HG03060 (cell line): ENCODE measurements around the gene PPL.
"Not testable (repeated sequence)": the region's sequence is repeated elsewhere in the genome, so short reads cannot be mapped to it uniquely, and the experiment has no call there.

Source experiments
- ATAC-seq: cut with Tn5 transposase; IDR thresholded peaks from one replicate; pipeline ENCODE4 v1.9.1; 2021; ENCODE audit warnings: low read depth, moderate number of reproducible peaks; ENCODE audit not compliant: unreplicated experiment

Gene PPL

GRCh38 chr16:4960579-4960978, 23.6 kb upstream of the PPL start:
- no peak for ATAC-seq

- no peak for ATAC-seq
These were observed 21.8 kb upstream of the PPL start for GRCh38 chr16:4958510-4959438.

- ATAC-seq: no peak
These were observed 21.0 kb upstream of the PPL start, which contains the start of gene SEC14L5 for GRCh38 chr16:4957720-4958509. Gene SEC14L5, plus strand, starts transcription at chr16:4958330. Its CDS starts 994 bp downstream, at chr16:4959324.

GRCh38 chr16:4957420-4957719, 20.4 kb upstream of the PPL start:
- ATAC-seq: no peak

- ATAC-seq: no peak
These were observed 17.8 kb upstream of the PPL start for GRCh38 chr16:4954714-4955113.

GRCh38 chr16:4951583-4951982, 14.6 kb upstream of the PPL start:
- ATAC-seq: not testable (repeated sequence)

- no peak for ATAC-seq
These were observed 13.0 kb upstream of the PPL start for GRCh38 chr16:4949986-4950385.

- ATAC-seq: no peak
These were observed 12.2 kb upstream of the PPL start for GRCh38 chr16:4948903-4949766.

GRCh38 chr16:4947722-4948503, 11.0 kb upstream of the PPL start:
- no peak for ATAC-seq

GRCh38 chr16:4946917-4947316, 10.0 kb upstream of the PPL start:
- ATAC-seq: no peak

- ATAC-seq: no peak
These were observed 8.9 kb upstream of the PPL start for GRCh38 chr16:4945560-4946502.

- ATAC-seq: no peak
These were observed 7.7 kb upstream of the PPL start for GRCh38 chr16:4944333-4945281.

GRCh38 chr16:4942481-4942880, 5.5 kb upstream of the PPL start:
- no peak for ATAC-seq

GRCh38 chr16:4940719-4941118, 3.8 kb upstream of the PPL start:
- ATAC-seq: no peak

- no peak for ATAC-seq
These were observed 1.7 kb upstream of the PPL start for GRCh38 chr16:4938683-4939030.

GRCh38 chr16:4937782-4938682, 1.1 kb upstream of the PPL start:
- no peak for ATAC-seq
